WERI-Rb-1 (cell line): Measurements from ENCODE around the gene IGF2BP2.

ENCODE experiments used
- DNase-seq: peaks from one replicate; pipeline ENCODE4 v3.0.0-alpha.2; 2020
- H3K27ac ChIP-seq: fragments of 250-450 bp; sonication (Bioruptor Pico); 2 replicates; pipeline ENCODE4 v1.5.1; 2020; ENCODE audit warnings: mild to moderate bottlenecking, moderate library complexity
- H3K27me3 ChIP-seq: fragments of 250-450 bp; sonication (Bioruptor Pico); 2 replicates; pipeline ENCODE4 v1.5.1; 2021; ENCODE audit warnings: mild to moderate bottlenecking, low read depth, moderate library complexity; ENCODE audit not compliant: insufficient read depth, severe bottlenecking
- H3K36me3 ChIP-seq: fragments of 250-450 bp; sonication (Bioruptor Pico); 2 replicates; pipeline ENCODE4 v1.5.1; 2020; ENCODE audit warnings: mild to moderate bottlenecking, moderate library complexity
- H3K4me3 ChIP-seq: 2 replicates; pipeline ENCODE4 v1.5.1; 2011; ENCODE audit warnings: low read depth, mild to moderate bottlenecking, control low read depth, low read length
- H3K9me3 ChIP-seq: fragments of 250-450 bp; sonication (Bioruptor Pico); 2 replicates; pipeline ENCODE4 v1.5.1; 2021; ENCODE audit warnings: mild to moderate bottlenecking, moderate library complexity; ENCODE audit not compliant: severe bottlenecking
- CTCF ChIP-seq: IDR thresholded peaks from 2 replicates; pipeline ENCODE4 v1.5.1; 2011; ENCODE audit warnings: low read depth, mild to moderate bottlenecking, control low read depth, inconsistent platforms, low read length

IGF2BP2 gene

GRCh38 chr3:185741586-185741985, 83.3 kb downstream of the IGF2BP2 start:
- no peak for DNase-seq
- Histone ChIP-seq H3K9me3 (no peaks in the 10 kb centered on the region), H3K27me3 (no peaks in the 10 kb centered on the region), H3K27ac (no peak overlapping the region), H3K4me3 (no peak overlapping the region), H3K36me3 (no peaks in the 10 kb centered on the region)
- no peak for TF ChIP-seq CTCF

DNA sequence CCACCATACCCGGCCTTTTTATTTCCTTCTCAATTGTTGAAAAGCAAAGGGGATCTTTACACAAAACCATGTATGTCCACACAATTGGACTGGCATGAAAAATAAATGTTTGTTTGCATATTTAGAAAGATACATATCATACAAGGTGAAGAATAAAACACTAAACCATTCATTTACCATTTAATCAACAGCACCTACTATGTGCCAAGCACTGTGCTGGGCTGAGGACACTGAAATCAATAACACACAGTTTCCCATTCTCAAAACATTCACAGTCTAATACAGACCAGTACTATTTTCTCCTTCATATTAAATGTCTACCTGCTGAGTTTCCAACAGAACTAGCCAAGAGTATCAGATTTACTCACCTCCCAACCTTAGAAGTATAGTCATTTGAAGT, 84.7 kb downstream of the IGF2BP2 start:
- H3K27me3 ChIP-seq: no peaks in the 10 kb centered on the region
- H3K27ac ChIP-seq: no peak overlapping the region
- no peak overlapping the region for H3K4me3 ChIP-seq
- no peak for DNase-seq
- no peaks in the 10 kb centered on the region for H3K9me3 ChIP-seq
- no peaks in the 10 kb centered on the region for H3K36me3 ChIP-seq
- TF ChIP-seq CTCF: no peak

DNA sequence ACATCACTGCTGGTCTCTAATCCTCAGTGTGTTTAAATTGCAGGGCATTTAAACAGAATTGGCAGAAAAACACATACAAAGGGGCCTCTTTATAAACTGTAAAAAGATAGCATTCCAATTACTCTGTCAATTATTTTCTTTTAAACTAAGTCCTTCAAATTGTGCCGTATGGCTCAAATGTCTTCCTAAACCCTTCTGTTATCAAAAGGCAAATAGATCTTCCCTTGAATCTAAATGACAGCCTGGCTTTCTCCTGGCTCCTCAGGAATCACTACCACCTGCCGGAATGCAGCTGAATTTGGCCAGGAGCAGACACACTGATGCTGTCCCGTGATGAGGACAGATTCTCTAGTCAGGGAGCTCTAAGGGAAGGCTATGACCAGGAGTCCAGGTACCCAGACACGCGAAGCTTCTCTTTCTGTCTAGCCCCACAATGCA, 85.6 kb downstream of the IGF2BP2 start:
- no peak for TF ChIP-seq CTCF
- Histone ChIP-seq H3K9me3 (no peaks in the 10 kb centered on the region), H3K27ac (no peak overlapping the region), H3K4me3 (no peak overlapping the region), H3K36me3 (no peaks in the 10 kb centered on the region), H3K27me3 (no peaks in the 10 kb centered on the region)
- DNase-seq: no peak

DNA sequence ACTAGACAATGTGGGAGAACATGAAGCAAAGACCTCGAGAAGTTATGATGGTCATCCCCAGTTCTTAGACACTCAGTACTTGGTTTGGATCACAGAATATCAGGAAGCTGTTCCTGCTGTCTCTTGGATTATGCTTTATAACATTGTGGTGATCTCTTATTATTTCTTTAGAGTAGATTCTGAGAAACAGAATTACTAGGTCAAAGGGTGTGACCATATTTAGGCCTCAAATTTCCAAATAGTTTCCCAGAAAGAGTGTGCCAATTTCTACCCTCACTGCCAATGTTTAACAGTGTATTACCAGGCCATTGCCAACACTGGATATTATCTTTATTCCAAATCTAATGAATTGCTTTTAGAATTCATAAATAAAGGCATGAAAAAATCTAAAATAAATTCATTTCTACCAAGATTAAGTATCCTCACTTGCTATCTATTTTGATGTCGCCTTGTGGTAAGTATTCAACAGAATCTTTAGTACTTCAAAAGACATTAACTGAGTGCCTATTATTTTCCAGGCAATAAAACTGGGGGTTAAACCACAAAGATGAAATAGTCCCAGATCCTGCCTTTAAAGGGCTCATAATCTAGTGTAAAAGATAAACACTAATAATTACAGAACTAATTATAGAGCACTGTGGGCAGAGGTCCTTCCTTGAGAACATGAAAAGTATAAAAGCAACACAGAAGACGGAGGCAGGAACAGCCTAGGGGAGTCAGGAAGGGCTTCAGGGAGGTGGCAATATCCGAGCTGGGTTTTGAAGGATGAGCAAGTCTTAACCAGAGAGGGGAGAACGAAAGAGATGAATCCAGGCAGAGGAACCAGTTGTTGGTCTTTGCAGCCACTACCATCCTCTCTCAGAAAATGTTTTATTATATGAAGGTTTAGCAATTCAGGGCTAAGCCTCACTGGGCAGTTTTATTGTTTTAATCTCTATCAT, 86.8 kb downstream of the IGF2BP2 start:
- H3K4me3 ChIP-seq: no peak overlapping the region
- no peak overlapping the region for H3K27ac ChIP-seq
- H3K36me3 ChIP-seq: no peaks in the 10 kb centered on the region
- no peaks in the 10 kb centered on the region for H3K9me3 ChIP-seq
- TF ChIP-seq CTCF: no peak
- no peak for DNase-seq
- no peaks in the 10 kb centered on the region for H3K27me3 ChIP-seq

- Histone ChIP-seq H3K4me3 (no peak overlapping the region), H3K27me3 (no peaks in the 10 kb centered on the region), H3K9me3 (no peaks in the 10 kb centered on the region), H3K27ac (no peak overlapping the region), H3K36me3 (no peaks in the 10 kb centered on the region)
- no peak for DNase-seq
- no peak for TF ChIP-seq CTCF
Observed at GRCh38 chr3:185737020-185737419, 87.8 kb downstream of the IGF2BP2 start.
